ENCODE results near the gene ATP11A.
"Not testable (repeated sequence)": the region's sequence is repeated elsewhere in the genome, so short reads cannot be mapped to it uniquely, and the experiment has no call there.

ATP11A gene

DNA sequence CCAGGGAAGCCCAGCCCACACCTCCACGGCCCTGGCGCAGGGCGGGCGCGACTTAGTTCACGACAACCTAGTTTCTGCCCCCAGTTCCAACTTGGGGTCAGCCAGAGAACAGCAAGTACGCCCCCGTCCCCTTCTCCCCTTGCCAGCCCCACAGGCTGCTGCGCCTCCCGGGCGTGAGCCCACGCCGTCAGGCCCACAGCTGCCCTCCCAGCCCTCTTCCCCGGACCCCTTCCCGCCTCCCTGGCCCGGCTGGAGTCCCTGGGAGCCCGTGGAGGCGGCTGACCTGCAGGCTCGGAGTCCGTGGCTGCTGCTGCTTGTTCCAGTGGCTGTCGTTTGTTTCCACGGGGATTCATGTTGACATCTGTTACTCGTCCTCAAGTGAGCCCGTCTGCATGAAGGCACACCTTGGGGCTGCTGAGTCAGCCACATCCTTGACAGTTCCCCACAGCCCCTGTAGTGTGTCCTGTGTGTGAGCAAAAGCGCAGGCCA is 86.0 kb downstream of the ATP11A start:
- DNase-seq (ENCODE audit: low read depth), result no peak

DNA sequence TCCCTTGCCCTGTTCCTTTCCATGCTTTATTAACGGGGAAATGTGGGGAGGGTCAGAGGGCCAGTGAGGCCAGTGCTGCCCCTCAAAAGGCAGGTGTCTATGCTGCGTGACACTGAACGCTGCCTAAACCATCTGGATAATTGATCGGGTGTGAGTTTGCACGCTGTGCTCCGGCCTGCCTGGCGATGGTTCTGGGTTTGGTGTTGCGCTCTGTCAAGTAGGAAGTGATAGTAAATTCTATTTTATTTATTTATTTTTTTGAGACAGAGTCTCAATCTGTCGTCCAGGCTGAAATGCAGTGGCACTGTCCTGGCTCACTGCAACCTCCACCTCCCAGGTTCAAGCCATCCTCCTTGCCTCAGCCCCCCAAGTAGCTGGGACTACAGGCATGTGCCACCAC is 86.5 kb downstream of the ATP11A start:
- DNase-seq (ENCODE audit: low read depth), result no peak

DNA sequence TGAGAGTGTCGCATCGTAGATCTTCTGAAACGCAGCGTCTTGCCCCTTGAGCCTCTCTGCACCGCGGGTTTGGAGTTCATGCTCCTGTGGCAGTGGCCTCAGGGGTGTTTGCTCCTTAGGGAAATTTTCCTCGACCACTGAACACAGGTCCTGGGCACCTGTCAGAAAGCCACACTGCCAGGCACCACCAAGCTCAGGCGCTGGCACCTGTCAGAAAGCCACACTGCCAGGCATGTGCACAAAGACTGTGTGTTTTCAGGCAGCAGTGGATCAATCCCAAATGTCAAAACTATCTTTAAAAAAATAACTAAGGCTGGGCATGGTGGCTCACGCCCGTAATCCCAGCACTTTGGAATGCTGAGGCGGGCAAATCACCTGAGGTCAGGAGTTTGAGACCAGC is 87.1 kb downstream of the ATP11A start:
- DNase-seq (ENCODE audit: low read depth), result no peak

DNA sequence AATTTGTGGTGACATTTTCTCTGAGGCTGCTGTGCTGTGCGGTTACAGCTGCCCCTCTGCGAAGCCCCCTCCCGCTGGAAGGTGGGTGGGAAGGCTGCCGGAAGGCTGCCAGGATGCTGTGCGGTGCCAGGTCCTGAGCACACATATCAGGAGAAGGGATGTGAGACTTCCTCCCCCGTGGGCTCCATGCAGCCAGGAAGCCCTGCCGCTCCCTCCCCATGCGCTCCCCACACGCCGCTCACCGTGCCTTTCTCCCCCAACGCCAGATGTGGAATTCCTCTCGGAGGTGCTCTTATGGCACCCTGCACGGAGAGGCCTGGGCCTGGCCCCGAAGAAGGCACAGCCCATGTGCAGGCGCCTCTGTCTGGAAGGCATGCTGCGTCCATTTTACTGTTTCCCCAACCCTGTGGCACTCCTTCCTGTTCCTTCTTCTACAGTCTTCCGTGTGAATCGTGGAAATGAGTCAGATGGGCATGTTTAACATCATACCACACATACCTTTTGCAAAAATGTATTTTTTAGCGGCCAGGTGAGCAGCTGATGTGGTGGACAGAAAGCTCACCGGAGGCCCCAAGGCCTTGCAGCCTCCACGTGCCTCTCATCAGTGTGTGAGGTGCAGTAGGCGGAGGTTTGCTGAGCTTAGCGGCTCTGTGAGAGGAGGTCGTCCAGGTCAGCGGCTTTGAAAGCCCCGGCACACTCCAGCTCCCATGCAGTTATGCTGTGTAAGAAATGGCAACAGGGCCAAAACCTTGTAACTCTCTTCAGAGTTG is 88.0 kb downstream of the ATP11A start:
- peak; percentile 13 for DNase-seq (ENCODE audit: low read depth)

DNA sequence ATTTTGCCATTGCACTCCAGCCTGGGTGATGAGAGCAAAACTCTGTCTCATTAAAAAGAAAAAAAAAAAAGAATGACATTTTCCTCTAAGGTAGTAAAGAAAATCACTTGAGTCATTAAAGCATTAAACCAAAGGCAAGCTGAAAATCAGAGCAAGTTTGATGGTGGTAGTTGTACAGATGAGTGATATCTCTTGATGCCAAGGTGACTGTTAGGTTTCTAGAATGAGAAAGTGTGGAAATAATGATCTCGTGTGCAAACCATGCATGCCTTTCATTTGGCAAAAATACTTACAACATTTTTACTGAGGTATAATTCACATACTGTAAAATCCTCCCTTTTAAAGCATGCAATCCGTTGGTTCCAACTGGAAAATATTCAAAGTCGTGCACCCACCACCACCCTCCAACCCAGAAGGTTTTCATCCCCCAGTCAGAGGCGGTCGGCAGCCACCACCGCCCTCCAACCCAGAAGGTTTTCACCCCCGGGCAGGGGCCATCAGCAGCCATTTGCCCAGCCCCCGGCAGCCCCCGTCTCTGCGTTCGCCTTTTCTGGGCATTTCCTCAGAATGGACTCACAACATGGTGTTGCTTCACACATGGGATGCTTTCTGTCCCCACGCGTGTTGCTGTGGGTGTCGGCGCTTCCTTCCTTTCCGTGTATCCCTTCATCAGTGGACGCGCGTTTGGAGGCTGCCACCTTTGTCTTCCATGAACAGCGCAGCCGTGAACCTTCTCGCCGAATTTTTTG is 90.2 kb downstream of the ATP11A start:
- peak; percentile 55 for DNase-seq (ENCODE audit: low read depth)

DNA sequence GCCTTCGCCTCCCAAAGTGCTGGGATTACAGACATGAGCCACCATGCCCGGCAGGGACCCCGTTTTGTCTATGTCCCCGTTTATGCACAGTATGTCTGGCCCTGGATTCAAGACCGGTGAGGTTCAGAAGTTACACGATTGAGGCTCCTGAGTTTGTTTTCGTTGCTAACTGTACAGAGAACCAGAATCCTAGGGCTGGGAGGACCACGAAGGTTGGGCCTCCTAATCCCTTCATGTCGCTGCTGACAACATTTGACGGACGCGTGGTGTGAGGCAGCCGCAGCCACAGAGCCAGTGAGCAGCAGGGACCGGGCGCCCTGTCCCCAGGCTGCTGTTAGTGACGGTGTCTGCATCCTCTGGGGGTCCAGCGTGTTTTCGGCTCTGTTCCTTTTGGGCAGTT is 91.4 kb downstream of the ATP11A start:
- no peak for DNase-seq (ENCODE audit: low read depth)

DNA sequence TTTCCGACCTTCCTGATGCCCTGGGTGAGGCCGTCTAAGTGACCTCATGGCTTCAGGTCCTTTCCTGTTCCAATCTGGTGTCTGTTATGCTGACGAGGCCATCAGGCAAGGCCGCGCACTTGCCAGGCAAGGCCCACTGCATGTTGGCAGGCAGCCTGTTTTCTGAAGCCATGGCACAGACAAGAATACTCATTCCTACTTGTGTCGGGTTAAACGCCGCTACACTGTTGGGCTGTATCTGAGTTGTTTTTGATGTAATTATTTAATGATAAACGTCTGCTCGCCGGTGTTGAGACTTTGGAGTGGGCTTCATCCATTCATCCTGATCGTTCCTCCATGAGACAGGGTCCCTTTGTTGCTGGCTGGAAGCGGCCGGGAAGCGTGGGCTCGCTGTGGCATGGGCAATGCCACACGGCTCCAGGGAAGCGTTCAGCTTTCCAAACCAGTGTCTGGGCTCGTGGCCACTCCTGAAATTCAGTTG is 92.1 kb downstream of the ATP11A start:
- no peak for DNase-seq (ENCODE audit: low read depth)

DNA sequence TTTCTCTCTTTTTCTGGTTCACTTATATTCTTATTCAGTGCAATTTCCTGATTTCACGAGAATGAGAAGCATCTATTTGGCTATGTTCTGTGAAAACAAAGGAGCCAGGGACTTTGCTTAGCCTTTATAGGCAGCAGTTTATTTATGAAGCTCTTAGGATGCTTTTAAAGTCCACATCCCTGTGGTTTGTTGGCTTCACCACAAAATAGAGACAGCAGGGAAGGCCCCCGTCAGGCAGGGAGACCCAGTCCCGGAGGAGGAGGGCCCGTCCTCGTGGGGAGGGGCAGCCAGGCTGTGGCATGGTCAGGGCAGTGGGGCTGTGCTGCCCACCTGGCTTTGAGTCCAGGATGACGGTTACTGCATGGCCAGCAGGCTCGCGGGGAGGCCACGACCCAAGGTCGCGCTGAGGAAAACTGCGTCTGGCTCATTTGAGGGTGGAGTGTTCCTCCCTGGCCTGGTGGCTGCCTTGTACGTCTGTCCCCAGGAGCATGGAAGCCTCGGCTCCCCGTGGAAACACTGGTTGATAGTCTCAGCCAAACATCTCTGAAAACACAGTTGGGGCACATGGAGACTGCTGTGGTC is 92.7 kb downstream of the ATP11A start:
- DNase-seq (ENCODE audit: low read depth), result peak; percentile 12

DNA sequence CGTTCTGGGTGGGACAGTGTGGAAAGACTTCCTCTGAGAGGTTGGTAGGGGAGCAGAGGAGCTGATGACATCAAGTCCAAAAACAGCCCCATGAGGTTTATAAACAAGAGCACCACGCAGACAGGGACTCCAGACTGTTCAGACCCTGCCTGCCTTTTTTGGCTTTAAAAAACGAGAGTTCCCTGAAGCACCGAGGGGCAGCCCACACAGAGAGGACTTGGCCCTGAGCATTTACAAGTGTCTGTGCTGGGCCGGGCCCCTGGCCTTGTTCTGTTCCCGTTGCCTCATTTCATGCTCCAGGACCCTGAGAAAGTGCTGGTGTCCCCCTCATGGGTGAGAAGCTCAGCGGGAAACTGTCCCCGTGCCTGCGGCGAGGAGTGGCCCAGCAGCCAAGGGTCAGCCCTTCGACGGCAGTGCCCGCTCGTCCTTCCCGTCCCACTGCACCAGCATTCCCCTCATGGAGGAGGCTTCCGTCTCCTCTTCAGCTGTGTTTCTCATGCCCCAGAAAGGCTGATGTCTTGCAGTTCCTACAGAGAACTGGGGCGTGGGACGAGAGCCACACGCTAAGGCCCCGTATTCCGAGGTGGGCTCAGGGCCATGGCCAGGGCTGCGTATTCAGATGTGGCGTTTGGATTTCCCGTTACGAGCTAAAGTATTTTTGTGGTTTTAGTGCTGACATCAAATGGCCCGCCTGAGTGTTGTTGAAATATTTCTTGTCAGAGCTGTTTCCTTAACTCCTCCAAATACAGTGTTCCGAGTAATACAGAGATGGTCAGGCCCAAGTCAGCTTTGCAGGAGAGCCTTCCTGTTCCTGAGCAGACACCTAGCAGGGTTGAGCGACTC is 93.5 kb downstream of the ATP11A start:
- peak; percentile 82 for DNase-seq (ENCODE audit: low read depth)

DNA sequence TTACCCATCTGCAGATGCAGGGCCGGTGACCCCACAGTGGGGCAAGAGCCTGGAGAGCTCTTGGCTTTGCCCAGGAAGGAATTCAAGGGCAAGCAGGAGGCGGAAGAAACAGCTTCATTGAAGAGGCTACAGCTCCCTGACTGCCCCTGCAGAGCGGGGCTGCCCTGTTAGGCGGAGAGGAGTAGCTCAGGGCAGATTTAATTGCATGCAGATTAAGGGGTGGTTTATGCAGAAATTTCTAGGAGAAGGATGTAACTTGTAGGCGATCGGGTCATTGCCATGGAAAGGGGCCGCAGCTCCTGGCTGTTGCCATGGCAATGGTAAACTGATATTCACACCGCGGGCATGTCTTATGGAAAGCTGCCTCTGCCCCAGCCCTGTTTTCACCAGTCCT is 94.1 kb downstream of the ATP11A start:
- DNase-seq (ENCODE audit: low read depth), result no peak

DNA sequence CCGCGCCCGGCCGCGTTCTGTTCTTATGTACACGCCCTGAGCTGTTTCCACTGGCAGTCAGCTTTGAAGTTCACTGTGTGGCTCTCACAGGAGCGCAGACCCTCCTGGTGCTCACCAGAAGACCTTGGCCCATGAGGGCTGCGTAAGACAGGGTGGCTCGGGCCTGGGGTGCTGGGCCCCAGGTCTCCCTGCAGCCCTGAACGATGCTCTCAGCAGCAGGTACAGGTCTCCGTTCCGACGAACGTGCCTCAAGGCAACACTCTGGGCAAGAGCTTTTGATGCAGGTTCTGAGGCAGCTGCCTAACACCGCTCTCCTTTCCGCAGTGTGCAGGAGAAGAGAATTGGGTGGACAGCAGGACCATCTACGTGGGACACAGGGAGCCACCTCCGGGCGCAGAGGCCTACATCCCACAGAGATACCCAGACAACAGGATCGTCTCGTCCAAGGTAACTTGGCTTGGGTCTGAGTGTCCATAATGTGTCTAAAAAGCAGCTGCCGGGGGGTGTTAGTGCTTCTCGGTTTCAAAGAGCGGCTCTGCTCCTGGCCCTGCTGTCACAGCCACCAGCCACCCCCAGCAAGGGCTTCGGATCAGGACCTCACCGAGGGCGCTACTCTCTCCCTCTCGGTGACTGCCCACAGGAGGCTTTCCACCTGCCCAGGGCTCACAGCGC is 95.1 kb downstream of the ATP11A start:
- no peak for DNase-seq (ENCODE audit: low read depth)

DNA sequence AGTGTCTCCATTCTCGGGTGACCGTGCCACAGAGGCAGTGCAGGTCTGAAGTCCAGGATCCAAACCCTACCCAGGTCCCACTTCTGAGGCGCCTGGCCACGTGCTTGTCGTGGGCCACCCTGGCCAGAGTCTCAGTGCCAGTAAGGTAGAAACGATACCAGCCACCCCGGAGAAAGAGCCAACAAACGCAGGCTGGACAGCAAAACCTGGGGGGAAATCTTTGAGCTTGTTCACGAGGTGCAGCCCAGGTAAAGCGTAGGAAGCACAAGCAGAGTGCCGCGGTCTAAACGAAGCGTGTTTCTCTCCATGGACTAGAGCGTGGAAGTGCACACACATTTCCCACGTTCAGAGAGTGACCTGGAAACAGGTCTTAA is 95.6 kb downstream of the ATP11A start:
- DNase-seq (ENCODE audit: low read depth), result no peak

DNA sequence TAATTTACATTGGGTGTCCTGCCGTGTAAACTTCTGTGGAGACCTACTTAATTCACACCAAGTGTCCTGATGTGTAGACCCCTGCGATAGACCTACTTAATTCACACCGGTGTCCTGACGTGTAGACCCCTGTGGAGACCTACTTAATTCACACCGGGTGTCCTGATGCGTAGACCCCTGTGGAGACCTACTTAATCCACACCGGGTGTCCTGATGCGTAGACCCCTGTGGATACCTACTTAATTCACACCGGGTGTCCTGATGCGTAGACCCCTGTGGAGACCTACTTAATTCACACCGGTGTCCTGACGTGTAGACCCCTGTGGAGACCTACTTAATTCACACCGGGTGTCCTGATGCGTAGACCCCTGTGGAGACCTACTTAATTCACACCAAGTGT is 97.0 kb downstream of the ATP11A start:
- not testable (repeated sequence) for DNase-seq (ENCODE audit: low read depth)

DNA sequence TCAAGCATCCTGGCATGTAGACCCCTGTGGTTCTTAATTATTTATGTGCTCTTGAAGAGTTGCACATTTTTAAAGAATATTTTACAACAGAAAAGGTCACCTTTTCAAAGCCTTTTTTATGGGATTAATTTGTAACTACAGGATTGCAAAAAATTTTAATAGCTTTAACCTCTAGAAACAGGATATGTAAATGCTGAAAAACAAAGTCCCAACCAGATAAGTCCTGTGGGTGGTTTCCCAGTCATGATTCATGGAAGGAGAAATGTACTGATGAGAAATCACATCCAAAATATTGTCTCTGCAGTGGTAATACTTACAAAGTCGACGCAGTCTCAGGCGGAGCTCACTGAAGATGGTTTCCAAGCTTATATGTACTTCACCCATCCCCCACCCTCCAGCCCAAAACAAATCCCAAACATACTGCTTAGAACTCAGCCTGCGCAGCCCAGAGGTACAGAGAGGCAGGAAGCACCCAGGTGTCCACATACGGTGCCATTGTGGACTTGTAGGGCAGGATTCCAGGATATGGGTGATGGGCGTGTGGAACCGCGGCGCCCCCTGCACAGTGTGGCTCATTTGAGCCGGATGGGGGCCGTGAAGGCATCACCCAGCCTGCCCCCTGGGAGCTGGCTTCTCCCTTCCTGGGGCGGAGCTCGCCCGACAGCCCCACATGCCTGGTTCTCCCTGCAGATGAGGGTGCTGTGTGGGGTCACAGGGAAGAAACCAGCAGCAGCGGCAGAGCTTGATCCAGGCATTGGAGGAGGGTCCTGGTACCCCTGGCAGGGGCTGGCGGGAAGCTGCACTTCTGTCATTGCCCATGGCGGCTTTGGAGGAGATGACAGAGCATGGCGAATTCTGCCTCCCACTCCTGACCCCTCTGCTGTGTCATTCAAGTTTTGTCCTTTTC is 101.2 kb downstream of the ATP11A start:
- peak; percentile 61 for DNase-seq (ENCODE audit: low read depth)

DNA sequence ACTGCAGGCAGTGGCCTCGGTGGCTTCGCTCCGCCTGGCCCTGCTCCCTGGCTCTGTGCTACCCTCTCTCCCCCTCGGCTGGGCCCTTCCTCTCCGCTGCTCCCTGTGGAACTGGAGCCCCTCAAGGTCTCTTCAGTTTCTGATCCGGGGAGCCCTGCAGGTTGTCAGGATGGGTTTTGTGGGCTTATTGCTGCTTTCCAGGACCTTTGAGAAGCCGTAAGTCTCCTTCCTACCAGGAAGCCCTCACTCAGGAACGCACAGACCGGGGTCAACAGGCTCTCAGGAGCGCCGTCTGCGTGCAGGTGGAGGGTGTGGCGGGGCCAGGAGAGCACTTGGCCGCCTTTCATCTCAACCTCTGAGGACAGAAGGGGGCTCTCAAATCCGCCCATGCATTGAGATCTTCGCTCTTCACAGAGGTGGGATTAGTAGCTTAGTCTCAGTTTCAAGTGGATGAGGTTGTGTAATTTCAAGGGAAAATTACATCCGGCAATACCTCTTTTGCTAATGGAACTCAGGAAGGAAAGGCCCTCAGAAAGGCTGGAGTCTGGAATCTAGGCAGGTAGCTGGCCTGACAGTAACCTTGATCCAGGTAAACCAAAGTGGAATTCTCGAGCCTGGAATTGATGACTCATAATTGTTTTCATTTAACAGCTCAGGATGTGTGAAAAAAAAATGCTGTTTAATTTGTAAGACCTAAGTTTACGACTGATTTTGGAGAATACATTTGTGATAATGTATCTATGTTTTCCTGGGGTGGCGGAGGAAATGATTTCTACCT is 102.0 kb downstream of the ATP11A start:
- DNase-seq (ENCODE audit: low read depth), result peak; percentile 13

DNA sequence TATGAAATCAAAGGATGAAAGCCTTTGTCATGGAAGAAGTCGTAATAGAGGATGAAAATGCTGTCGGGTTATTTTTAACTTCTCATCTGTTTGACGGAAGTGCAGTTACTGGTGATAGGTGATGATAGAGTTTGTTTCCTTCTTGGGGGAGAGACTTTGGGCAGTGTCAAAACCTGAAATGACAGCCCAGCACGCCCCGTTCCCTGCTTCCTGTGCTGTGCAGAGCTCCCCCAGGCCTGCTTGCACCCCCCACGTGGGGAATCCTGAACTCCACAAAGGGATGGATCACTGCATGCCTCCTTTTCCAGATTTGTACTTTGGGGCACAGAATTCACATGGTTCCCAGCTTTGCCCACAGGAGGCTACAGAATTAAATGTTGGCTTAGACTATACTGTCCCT is 102.7 kb downstream of the ATP11A start:
- DNase-seq (ENCODE audit: low read depth), result no peak

DNA sequence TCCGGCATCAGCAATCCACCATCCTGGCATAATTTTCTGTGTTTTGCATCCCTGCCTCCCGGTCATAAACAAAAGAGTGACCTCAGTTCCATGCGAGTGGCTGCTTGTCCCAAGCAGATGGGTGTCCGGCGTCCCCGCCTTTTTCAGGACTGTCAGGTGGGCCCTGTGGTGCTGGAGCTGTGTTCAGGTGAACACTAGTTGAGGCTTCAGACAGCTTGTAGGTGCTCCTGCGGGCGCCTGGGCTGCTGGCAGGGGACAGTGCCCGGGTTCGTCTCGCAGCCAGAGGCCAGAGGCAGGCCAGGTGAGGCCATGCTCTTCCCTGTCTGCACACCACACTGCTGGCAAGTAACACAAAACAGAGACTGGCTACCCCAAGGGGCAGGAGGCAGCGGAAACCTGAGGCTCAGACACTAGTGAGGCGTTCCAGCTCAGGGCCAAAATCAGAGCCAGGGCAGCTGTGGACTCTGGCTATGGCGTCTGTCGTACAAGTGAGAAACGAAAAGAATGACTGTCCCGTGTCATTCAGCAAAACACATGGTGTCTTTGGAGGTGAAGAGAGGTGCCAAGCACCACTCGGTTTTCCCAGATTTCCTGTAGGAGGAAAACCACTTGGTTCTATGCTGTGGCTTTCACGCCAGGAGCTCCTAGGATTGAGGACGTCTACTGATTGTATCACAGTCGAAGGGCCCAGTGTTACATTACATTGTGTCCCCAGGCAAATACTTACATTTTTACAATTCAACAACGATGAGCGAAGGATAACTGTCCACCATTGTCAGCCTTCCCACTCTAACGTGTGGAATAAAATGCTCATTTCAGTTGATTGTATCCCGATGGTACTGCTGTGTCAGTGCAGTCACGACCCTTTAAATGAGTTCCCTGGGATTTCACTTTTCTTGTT is 104.0 kb downstream of the ATP11A start:
- DNase-seq (ENCODE audit: low read depth), result no peak

DNA sequence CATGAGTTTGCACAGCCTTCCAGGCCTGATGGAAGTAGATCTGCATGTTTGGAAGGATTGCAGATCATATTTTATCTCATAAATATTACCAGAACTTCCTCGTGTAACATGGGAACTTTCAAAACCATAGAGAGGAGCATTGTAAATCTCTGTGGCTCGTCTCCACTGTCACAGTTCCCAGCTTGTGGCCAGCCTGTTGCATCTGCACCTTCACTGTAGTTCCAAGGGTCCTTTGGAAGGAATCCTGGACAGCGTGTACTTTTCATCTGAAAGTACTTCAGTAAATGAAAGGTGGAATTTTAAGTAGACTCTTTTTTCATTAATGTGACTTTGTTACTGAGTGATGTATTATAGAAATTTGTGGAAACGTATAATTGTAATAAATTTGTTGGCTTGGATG is 105.4 kb downstream of the ATP11A start:
- DNase-seq (ENCODE audit: low read depth), result no peak

Measured in amniotic epithelial cell (primary cell).